ENCODE measurements around the gene CCDC198.

The CCDC198 gene

DNA sequence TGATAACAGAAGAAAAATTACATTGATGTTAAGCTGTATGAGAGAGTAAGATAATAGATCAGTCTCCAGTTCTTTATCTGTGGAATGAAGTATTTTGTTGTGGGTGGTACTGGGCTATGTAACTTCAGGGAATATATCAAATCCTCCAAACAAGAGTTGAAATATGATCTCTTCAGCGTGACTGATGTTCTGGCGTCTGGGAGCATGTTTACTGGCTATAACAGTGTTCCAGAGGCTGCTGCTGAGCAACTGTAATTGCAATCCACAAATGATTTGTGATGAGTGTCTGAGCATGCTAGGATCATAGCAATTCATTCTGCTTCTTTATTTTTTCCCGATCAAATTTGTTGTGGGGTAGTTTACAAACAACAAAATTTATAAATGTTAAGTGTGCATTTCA lies 18.6 kb upstream of the CCDC198 start:
- in situ Hi-C loops (cut with HindIII; ENCODE audit: low pct_ligation_motif_present, low sequenced_read_pairs), result no loop called here
- Histone ChIP-seq H3K27ac (no peak overlapping the region), H3K4me3 (ENCODE audit: low read depth, low read length) (no peak overlapping the region), H3K27me3 (replicated peaks) (no peaks in the 10 kb centered on the region), H3K36me3 (replicated peaks) (no peaks in the 10 kb centered on the region)
- TF ChIP-seq, protein P1, sequence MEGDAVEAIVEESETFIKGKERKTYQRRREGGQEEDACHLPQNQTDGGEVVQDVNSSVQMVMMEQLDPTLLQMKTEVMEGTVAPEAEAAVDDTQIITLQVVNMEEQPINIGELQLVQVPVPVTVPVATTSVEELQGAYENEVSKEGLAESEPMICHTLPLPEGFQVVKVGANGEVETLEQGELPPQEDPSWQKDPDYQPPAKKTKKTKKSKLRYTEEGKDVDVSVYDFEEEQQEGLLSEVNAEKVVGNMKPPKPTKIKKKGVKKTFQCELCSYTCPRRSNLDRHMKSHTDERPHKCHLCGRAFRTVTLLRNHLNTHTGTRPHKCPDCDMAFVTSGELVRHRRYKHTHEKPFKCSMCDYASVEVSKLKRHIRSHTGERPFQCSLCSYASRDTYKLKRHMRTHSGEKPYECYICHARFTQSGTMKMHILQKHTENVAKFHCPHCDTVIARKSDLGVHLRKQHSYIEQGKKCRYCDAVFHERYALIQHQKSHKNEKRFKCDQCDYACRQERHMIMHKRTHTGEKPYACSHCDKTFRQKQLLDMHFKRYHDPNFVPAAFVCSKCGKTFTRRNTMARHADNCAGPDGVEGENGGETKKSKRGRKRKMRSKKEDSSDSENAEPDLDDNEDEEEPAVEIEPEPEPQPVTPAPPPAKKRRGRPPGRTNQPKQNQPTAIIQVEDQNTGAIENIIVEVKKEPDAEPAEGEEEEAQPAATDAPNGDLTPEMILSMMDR (IDR thresholded peaks at IDR 0.05; ENCODE audit: low read depth, low read length, missing control alignments), result no peak
- no peak for DNase-seq

- Histone ChIP-seq H3K36me3 (replicated peaks) (no peaks in the 10 kb centered on the region), H3K27me3 (replicated peaks) (no peaks in the 10 kb centered on the region), H3K4me3 (ENCODE audit: low read depth, low read length) (no peak overlapping the region), H3K27ac (no peak overlapping the region)
- no peak for DNase-seq
- TF ChIP-seq, protein P1 (IDR thresholded peaks at IDR 0.05; ENCODE audit: low read depth, low read length, missing control alignments), result no peak
- in situ Hi-C loops (cut with HindIII; ENCODE audit: low pct_ligation_motif_present, low sequenced_read_pairs), result no loop called here
Observed at GRCh38 chr14:57508756-57509155, 15.1 kb upstream of the CCDC198 start.

DNA sequence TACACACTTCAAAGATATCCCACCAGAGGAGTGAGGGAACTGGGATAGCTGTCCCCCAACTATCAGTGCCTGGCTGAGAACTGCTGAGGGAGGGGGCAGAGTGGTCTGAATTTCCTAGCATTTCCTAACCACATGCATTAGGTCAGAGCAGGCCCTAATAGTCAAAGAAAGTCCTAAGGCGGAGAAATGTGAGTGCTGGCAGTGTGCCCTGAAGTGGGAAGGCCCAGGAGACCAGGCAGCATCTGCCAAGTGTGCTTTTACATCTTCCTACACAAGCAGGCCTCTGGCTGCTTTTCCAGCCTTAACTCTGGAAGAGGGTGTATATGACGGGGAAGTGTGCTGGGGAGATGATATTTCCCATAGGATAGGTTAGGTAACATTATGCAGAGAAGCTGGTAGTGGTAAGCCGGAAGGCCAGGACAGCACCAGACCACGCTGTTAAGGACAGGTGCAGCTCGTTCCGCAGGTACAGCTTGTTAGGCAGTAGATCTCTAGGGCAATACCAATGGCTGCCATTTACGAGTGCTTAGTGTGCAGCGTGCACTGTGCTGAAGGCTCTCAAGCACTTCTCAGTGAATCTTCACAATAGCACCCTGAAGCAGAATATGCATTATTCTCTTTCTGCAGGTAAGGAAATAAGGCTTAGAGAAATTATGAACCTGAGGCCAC lies 9.1 kb upstream of the CCDC198 start:
- Histone ChIP-seq H3K27me3 (replicated peaks) (no peaks in the 10 kb centered on the region), H3K27ac (no peak overlapping the region), H3K36me3 (replicated peaks) (no peaks in the 10 kb centered on the region), H3K4me3 (ENCODE audit: low read depth, low read length) (no peak overlapping the region)
- in situ Hi-C loops (cut with HindIII; ENCODE audit: low pct_ligation_motif_present, low sequenced_read_pairs), result no loop called here
- no peak for DNase-seq
- TF ChIP-seq, protein P1 (IDR thresholded peaks at IDR 0.05; ENCODE audit: low read depth, low read length, missing control alignments), result no peak

DNA sequence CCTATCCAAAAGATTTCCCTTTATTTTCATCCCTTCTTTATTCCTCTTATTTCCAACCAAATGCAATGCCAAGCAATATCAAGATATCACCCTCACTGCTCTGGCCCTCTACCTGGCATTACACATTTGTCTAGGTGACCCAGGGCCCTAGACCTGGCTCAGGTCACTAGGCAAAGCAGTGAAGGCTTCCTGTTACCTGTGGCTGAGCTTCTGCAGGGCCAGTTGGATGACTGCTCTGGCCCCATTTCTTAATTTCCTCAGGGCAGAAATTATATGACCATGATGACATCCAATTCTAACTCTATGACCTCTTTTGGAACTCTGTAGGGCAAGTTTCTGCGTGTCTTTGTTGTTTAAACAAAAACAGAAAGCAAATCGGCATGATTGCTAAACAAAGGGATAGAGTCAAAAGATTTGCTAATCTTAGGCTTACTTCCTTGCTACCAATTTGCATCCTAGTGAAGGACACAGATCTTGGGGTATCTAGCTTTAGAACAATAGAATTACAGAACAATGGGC lies 7.4 kb upstream of the CCDC198 start:
- H3K27ac ChIP-seq, result no peak overlapping the region
- no peak for DNase-seq
- H3K4me3 ChIP-seq (ENCODE audit: low read depth, low read length), result no peak overlapping the region
- no peaks in the 10 kb centered on the region for H3K36me3 ChIP-seq (replicated peaks)
- in situ Hi-C loops (cut with HindIII; ENCODE audit: low pct_ligation_motif_present, low sequenced_read_pairs), result no loop called here
- no peaks in the 10 kb centered on the region for H3K27me3 ChIP-seq (replicated peaks)
- TF ChIP-seq, protein P1 (IDR thresholded peaks at IDR 0.05; ENCODE audit: low read depth, low read length, missing control alignments), result no peak

DNA sequence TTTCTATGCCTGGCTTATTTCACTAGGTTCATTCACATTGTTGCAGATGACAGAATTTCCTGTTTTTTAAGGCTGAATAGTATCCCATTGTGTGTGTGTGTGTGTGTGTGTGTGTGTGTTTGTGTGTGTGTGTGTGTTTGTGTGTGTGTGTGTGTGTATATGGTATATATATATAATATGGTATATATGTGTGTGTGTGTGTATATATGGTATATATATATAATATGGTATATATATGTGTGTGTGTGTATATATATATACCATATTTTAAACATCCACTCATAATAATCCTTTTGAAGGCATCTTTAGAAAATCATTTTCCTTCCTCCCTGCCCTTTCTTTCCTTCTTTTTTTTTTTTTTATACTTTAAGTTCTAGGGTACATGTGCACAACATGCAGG lies 5.0 kb upstream of the CCDC198 start:
- no peak for DNase-seq
- H3K4me3 ChIP-seq (ENCODE audit: low read depth, low read length), result no peak overlapping the region
- in situ Hi-C loops (cut with HindIII; ENCODE audit: low pct_ligation_motif_present, low sequenced_read_pairs), result no loop called here

More for the DNA sequence above, 5.0 kb upstream of the CCDC198 start:
- no peaks in the 10 kb centered on the region for H3K36me3 ChIP-seq (replicated peaks)
- no peaks in the 10 kb centered on the region for H3K27me3 ChIP-seq (replicated peaks)
- no peak overlapping the region for H3K27ac ChIP-seq
- TF ChIP-seq, protein P1 (IDR thresholded peaks at IDR 0.05; ENCODE audit: low read depth, low read length, missing control alignments), result no peak
